ENCODE data around the gene PRMT1.

DNA sequence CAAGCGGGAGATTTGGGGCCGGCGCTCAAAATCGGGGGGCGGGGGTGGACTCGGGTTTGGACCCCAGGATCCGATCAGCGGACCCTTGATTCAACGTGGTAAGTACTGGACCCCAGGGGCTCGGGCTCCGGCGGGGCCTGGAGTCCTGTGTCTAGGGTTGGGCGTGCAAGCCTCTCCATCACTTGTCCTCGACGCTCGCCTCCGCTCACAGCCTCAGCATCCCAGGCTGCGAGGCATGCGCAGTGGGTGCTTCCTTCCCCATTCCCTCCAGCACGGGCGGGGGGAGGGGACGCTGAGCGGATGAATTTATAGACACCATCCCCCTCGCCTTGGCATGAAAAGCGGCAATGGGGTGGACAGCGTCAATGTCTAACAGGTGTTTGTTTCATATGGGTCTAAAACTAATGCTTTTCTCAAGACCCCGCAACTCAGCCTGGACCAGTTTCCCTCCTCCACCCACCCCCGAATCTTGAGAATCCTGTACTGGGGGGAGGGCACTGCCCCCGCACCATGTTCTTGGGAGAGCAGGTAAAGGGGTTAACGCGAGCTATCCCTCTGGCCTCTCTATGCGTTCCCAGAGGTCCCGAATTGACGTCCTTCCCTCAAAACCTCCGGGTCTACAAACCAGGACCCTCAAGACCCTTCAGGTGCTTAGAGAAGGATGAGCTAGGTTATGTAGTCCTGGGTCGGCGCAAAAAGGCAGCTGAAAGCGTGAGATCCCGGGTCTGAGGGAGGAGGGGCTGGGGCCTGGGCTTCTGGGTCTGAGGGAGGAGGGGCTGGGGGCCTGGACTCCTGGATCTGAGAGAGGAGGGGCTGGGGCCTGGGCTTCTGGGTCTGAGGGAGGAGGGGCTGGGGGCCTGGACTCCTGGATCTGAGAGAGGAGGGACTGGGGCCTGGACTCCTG lies 14.4 kb downstream of the PRMT1 start:
- TF ChIP-seq, protein P1, sequence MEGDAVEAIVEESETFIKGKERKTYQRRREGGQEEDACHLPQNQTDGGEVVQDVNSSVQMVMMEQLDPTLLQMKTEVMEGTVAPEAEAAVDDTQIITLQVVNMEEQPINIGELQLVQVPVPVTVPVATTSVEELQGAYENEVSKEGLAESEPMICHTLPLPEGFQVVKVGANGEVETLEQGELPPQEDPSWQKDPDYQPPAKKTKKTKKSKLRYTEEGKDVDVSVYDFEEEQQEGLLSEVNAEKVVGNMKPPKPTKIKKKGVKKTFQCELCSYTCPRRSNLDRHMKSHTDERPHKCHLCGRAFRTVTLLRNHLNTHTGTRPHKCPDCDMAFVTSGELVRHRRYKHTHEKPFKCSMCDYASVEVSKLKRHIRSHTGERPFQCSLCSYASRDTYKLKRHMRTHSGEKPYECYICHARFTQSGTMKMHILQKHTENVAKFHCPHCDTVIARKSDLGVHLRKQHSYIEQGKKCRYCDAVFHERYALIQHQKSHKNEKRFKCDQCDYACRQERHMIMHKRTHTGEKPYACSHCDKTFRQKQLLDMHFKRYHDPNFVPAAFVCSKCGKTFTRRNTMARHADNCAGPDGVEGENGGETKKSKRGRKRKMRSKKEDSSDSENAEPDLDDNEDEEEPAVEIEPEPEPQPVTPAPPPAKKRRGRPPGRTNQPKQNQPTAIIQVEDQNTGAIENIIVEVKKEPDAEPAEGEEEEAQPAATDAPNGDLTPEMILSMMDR (conservative IDR thresholded peaks at IDR 0.05; ENCODE audit: low read depth, low read length): no peak
- no peak for TF ChIP-seq EZH2 (IDR thresholded peaks at IDR 0.05; ENCODE audit: borderline replicate concordance, low read depth, low read length, poor library complexity, severe bottlenecking)
